Measurements from ENCODE around the gene OSBP2.

The OSBP2 gene

GRCh38 chr22:30872285-30873041 is 177.8 kb downstream of the OSBP2 start:
- no peak for TF ChIP-seq GATA2 (IDR thresholded peaks at IDR 0.05; ENCODE audit: low read depth, low read length)
- no peak for TF ChIP-seq GATA3 (IDR thresholded peaks at IDR 0.05; ENCODE audit: low read depth, low read length)

GRCh38 chr22:30873086-30873650 is 178.5 kb downstream of the OSBP2 start:
- TF ChIP-seq GATA3 (IDR thresholded peaks at IDR 0.05; ENCODE audit: low read depth, low read length) (no peak), GATA2 (IDR thresholded peaks at IDR 0.05; ENCODE audit: low read depth, low read length) (no peak)

- TF ChIP-seq GATA2 (IDR thresholded peaks at IDR 0.05; ENCODE audit: low read depth, low read length) (no peak), GATA3 (IDR thresholded peaks at IDR 0.05; ENCODE audit: low read depth, low read length) (no peak)
Measured at GRCh38 chr22:30873661-30874060, 179.0 kb downstream of the OSBP2 start.

GRCh38 chr22:30874431-30875370 is 180.0 kb downstream of the OSBP2 start:
- no peak for TF ChIP-seq GATA2 (IDR thresholded peaks at IDR 0.05; ENCODE audit: low read depth, low read length)
- TF ChIP-seq GATA3 (IDR thresholded peaks at IDR 0.05; ENCODE audit: low read depth, low read length) = no peak

GRCh38 chr22:30875481-30876215 is 181.0 kb downstream of the OSBP2 start:
- TF ChIP-seq GATA2 (IDR thresholded peaks at IDR 0.05; ENCODE audit: low read depth, low read length) = no peak
- TF ChIP-seq GATA3 (IDR thresholded peaks at IDR 0.05; ENCODE audit: low read depth, low read length) = no peak

GRCh38 chr22:30876221-30876751 is 181.6 kb downstream of the OSBP2 start:
- TF ChIP-seq GATA3 (IDR thresholded peaks at IDR 0.05; ENCODE audit: low read depth, low read length) (no peak), GATA2 (IDR thresholded peaks at IDR 0.05; ENCODE audit: low read depth, low read length) (no peak)

- TF ChIP-seq GATA3 (IDR thresholded peaks at IDR 0.05; ENCODE audit: low read depth, low read length) = no peak
- no peak for TF ChIP-seq GATA2 (IDR thresholded peaks at IDR 0.05; ENCODE audit: low read depth, low read length)
Measured at GRCh38 chr22:30876915-30877553, 182.4 kb downstream of the OSBP2 start.

GRCh38 chr22:30877662-30878515 is 183.2 kb downstream of the OSBP2 start:
- TF ChIP-seq GATA3 (IDR thresholded peaks at IDR 0.05; ENCODE audit: low read depth, low read length) = no peak
- TF ChIP-seq GATA2 (IDR thresholded peaks at IDR 0.05; ENCODE audit: low read depth, low read length) = no peak

GRCh38 chr22:30878516-30879414 is 184.1 kb downstream of the OSBP2 start:
- TF ChIP-seq GATA2 (IDR thresholded peaks at IDR 0.05; ENCODE audit: low read depth, low read length) = no peak
- no peak for TF ChIP-seq GATA3 (IDR thresholded peaks at IDR 0.05; ENCODE audit: low read depth, low read length)

- TF ChIP-seq GATA3 (IDR thresholded peaks at IDR 0.05; ENCODE audit: low read depth, low read length) (no peak), GATA2 (IDR thresholded peaks at IDR 0.05; ENCODE audit: low read depth, low read length) (no peak)
Measured at GRCh38 chr22:30879415-30879797, 184.7 kb downstream of the OSBP2 start.

GRCh38 chr22:30880181-30880601 is 185.5 kb downstream of the OSBP2 start:
- TF ChIP-seq GATA3 (IDR thresholded peaks at IDR 0.05; ENCODE audit: low read depth, low read length) (no peak), GATA2 (IDR thresholded peaks at IDR 0.05; ENCODE audit: low read depth, low read length) (no peak)
